Parathyroid adenoma (tissue), 2 donors: ENCODE data around the gene P4HA1.
"Not testable (repeated sequence)": the region's sequence is repeated elsewhere in the genome, so short reads cannot be mapped to it uniquely, and the experiment has no call there.

Experiments
- H2AFZ ChIP-seq: fragments of 300-600 bp; sonication (generic); one replicate; pipeline ENCODE4 v1.7.0; 2017; ENCODE audit warnings: antibody characterized with exemption, mild to moderate bottlenecking
- H3K27ac ChIP-seq: fragments of 300-600 bp; sonication (generic); one replicate; pipeline ENCODE4 v1.7.0; 2017
- H3K27me3 ChIP-seq: fragments of 300-600 bp; sonication (generic); one replicate; pipeline ENCODE4 v1.7.0; 2017; ENCODE audit warnings: low read length; ENCODE audit not compliant: control insufficient read depth, insufficient read depth
- H3K36me3 ChIP-seq: fragments of 300-600 bp; sonication (generic); one replicate; pipeline ENCODE4 v1.7.0; 2017; ENCODE audit warnings: low read length; ENCODE audit not compliant: control insufficient read depth, insufficient read depth
- H3K4me1 ChIP-seq: fragments of 300-600 bp; sonication (generic); one replicate; pipeline ENCODE4 v1.7.0; 2017; ENCODE audit warnings: control low read depth
- H3K4me2 ChIP-seq: fragments of 300-600 bp; sonication (generic); one replicate; pipeline ENCODE4 v1.7.0; 2017; ENCODE audit warnings: low read length
- H3K4me3 ChIP-seq: fragments of 300-600 bp; sonication (generic); one replicate; pipeline ENCODE4 v1.7.0; 2017; ENCODE audit warnings: low read depth, low read length
- H3K79me2 ChIP-seq: fragments of 300-600 bp; sonication (generic); one replicate; pipeline ENCODE4 v1.7.0; 2017; ENCODE audit warnings: control low read depth
- H3K9ac ChIP-seq: fragments of 300-600 bp; sonication (generic); one replicate; pipeline ENCODE4 v1.7.0; 2017; ENCODE audit warnings: mild to moderate bottlenecking
- H3K9me3 ChIP-seq: fragments of 300-600 bp; sonication (generic); one replicate; pipeline ENCODE4 v1.7.0; 2017; ENCODE audit warnings: low read length; ENCODE audit not compliant: control insufficient read depth
- TF ChIP-seq, protein P1 (sequence below): fragments of 300-600 bp; sonication (generic); IDR thresholded peaks from one replicate; pipeline ENCODE4 v1.7.0; 2017; ENCODE audit warnings: antibody characterized with exemption, mild to moderate bottlenecking
- donor health status: primary hyperparathyroidism.

The P4HA1 gene

DNA sequence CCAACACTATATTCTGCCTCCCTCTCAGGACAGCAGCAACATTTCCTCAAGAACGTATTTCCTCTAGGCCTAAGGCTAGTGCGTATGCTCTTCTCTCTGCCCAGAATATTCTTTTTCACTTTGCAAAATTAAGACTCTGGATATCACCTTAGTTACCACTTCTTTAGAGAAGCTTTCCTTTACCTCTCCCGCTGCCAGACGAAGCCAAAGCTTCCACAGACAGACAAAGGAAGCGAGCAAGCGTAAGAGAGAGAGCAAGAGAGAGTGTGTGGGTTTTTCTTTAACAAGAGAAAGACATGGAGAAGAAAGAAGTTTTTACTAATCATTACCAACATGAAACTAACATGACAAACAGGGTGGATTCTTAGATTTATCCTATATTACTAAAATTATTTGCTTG, 64.1 kb downstream of the P4HA1 start:
- TF ChIP-seq, protein P1, sequence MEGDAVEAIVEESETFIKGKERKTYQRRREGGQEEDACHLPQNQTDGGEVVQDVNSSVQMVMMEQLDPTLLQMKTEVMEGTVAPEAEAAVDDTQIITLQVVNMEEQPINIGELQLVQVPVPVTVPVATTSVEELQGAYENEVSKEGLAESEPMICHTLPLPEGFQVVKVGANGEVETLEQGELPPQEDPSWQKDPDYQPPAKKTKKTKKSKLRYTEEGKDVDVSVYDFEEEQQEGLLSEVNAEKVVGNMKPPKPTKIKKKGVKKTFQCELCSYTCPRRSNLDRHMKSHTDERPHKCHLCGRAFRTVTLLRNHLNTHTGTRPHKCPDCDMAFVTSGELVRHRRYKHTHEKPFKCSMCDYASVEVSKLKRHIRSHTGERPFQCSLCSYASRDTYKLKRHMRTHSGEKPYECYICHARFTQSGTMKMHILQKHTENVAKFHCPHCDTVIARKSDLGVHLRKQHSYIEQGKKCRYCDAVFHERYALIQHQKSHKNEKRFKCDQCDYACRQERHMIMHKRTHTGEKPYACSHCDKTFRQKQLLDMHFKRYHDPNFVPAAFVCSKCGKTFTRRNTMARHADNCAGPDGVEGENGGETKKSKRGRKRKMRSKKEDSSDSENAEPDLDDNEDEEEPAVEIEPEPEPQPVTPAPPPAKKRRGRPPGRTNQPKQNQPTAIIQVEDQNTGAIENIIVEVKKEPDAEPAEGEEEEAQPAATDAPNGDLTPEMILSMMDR, result no peak
- Histone ChIP-seq H2AFZ (no peak overlapping the region), H3K4me2 (no peak overlapping the region), H3K79me2 (no peaks in the 10 kb centered on the region), H3K27me3 (no peaks in the 10 kb centered on the region), H3K9ac (no peak overlapping the region), H3K36me3 (no peaks in the 10 kb centered on the region), H3K4me3 (no peak overlapping the region), H3K27ac (no peak overlapping the region), H3K9me3 (no peaks in the 10 kb centered on the region), H3K4me1 (no peaks in the 10 kb centered on the region)

DNA sequence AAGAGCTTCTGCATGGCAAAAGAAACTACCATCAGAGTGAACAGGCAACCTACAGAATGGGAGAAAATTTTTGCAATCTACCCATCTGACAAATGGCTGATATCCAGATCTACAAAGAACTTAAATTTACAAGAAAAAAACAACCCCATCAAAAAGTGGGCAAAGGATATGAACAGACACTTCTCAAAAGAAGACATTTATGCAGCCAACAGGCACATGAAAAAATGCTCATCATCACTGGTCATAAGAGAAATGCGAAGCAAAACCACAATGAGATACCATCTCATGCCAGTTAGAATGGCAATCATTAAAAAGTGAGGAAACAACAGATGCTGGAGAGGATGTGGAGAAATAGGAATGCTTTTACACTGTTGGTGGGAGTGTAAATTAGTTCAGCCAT, 70.0 kb downstream of the P4HA1 start:
- not testable (repeated sequence) for H3K4me1 ChIP-seq, H2AFZ ChIP-seq, H3K4me3 ChIP-seq, H3K27me3 ChIP-seq, H3K36me3 ChIP-seq, H3K27ac ChIP-seq, H3K9me3 ChIP-seq, H3K79me2 ChIP-seq, H3K4me2 ChIP-seq, H3K9ac ChIP-seq

DNA sequence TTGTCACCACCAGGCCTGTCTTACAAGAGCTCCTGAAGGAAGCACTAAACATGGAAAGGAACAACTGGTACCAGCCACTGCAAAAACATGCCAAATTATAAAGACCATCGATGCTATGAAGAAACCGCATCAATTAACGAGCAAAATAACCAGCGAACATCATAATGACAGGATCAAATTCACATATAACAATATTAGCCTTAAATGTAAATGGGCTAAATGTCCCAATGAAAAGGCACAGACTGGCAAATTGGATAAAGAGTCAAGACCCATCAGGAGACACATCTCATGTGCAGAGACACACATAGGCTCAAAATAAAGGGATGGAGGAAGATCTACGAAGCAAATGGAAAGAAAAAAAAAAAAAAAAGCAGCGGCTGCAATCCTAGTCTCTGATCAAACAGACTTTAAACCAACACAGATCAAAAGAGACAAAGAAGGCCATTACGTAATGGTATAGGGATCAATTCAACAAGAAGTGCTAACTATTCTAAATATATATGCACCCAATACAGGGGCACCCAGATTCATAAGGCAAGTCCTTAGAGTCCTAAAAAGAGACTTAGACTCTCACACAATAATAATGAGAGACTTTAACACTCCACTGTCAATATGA, 73.1 kb downstream of the P4HA1 start:
- H3K9ac ChIP-seq, H3K4me2 ChIP-seq, H3K36me3 ChIP-seq, H3K27me3 ChIP-seq, H3K4me1 ChIP-seq, H2AFZ ChIP-seq, H3K9me3 ChIP-seq, H3K4me3 ChIP-seq, H3K27ac ChIP-seq, H3K79me2 ChIP-seq: not testable (repeated sequence)

DNA sequence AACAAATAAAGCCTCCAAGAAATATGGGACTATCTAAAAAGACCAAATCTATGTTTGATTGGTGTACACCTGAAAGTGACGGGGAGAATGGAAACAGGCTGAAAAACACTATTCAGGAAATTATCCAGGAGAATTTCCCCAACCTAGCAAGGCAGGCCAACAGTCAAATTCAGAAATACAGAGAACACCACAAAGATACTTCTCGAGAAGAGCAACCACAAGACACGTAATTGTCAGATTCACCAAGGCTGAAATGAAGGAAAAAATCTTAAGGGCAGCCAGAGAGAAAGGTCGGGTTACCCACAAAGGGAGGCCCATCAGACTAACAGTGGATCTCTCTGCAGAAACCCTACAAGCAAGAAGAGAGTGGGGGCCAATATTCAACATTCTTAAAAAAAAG, 73.7 kb downstream of the P4HA1 start:
- not testable (repeated sequence) for H3K9me3 ChIP-seq, H3K9ac ChIP-seq, H3K27ac ChIP-seq, H3K4me3 ChIP-seq, H3K79me2 ChIP-seq, H3K4me2 ChIP-seq, H3K4me1 ChIP-seq, H3K27me3 ChIP-seq, H2AFZ ChIP-seq, H3K36me3 ChIP-seq

DNA sequence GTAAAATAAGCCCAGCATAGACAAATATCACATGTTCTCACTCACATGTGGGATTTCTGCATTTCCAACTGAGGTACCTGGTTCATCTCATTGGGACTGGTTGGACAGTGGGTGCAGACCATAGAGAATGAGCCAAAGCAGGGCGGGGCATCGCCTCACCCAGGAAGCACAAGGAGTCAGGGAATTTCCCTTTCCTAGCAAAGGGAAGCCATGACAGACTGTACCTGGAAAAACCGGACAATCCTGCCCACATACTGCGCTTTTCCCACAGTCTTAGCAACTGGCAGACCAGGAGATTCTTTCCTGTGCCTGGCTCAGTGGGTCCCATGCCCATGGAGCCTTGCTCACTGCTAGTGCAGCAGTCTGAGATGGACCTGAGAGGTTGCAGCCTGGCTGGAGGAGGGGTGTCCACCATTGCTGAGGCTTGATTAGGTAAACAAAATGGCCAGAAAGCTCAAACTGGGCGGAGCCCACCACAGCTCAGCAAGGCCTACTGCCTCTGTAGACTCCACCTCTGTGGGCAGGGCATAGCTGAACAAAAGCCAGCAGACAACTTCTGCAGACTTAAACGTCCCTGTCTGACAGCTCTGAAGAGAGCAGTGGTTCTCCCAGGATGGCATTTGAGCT, 75.0 kb downstream of the P4HA1 start:
- not testable (repeated sequence) for H3K4me3 ChIP-seq, H3K27ac ChIP-seq, H3K27me3 ChIP-seq, H3K9ac ChIP-seq, H3K36me3 ChIP-seq, H3K9me3 ChIP-seq, H3K4me1 ChIP-seq, H2AFZ ChIP-seq, H3K79me2 ChIP-seq, H3K4me2 ChIP-seq

DNA sequence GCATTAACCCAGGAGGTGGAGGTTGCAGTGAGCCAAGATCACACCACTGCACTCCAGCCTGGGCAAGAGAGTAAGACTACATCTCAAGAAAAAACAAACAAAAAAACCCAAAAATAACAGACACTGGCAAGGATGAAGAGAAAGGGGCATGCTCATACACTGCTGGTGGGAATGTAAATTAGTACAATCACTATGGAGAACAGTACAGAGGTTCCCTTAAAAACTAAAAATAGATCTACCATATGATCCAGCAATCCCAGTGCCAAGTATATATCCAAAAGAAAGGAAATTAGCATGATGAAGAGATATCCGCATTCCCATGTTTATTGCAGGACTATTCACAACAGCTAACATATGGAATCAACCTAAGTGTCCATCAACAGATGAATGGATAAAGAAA, 75.6 kb downstream of the P4HA1 start:
- H3K9ac ChIP-seq, result no peak overlapping the region
- TF ChIP-seq, protein P1, result no peak
- H3K4me2 ChIP-seq, result no peak overlapping the region
- no peaks in the 10 kb centered on the region for H3K4me1 ChIP-seq
- no peaks in the 10 kb centered on the region for H3K9me3 ChIP-seq
- no peaks in the 10 kb centered on the region for H3K27me3 ChIP-seq
- no peak overlapping the region for H2AFZ ChIP-seq
- no peaks in the 10 kb centered on the region for H3K36me3 ChIP-seq
- H3K4me3 ChIP-seq, result no peak overlapping the region
- H3K27ac ChIP-seq, result no peak overlapping the region
- H3K79me2 ChIP-seq, result no peaks in the 10 kb centered on the region
